Fibroblast of lung (primary cell): Measurements from ENCODE around the gene MYO3B. TPM values are rescaled to one million over a fixed set of nuclear protein-coding genes. Genes with fewer than 3 reads are reported as not detected.
"Not testable (repeated sequence)": the region's sequence is repeated elsewhere in the genome, so short reads cannot be mapped to it uniquely, and the experiment has no call there.

ENCODE experiments used
- DNase-seq, 2 donors: peaks; one replicate each; pipeline versions ENCODE4 v3.0.0 to v3.0.0-alpha.2; 2010; ENCODE audit warnings: low read depth in 2 of 2
- H2AFZ ChIP-seq: 2 replicates; pipeline ENCODE4 v1.5.1; 2012; ENCODE audit warnings: low read length, control low read depth, inconsistent platforms
- H3K27ac ChIP-seq: 2 replicates; pipeline ENCODE4 v1.5.1; 2011; ENCODE audit warnings: low read length, control low read depth; ENCODE audit not compliant: insufficient read depth
- H3K27me3 ChIP-seq: 2 replicates; pipeline ENCODE4 v1.5.1; 2011; ENCODE audit warnings: mild to moderate bottlenecking, low read length; ENCODE audit not compliant: control insufficient read depth, insufficient read depth
- H3K36me3 ChIP-seq: 2 replicates; pipeline ENCODE4 v1.5.1; 2011; ENCODE audit warnings: low read length; ENCODE audit not compliant: control insufficient read depth, insufficient read depth
- H3K4me1 ChIP-seq: 2 replicates; pipeline ENCODE4 v1.5.1; 2011; ENCODE audit warnings: low read length; ENCODE audit not compliant: control insufficient read depth, insufficient read depth; ENCODE audit errors: extremely low read depth
- H3K4me2 ChIP-seq: 2 replicates; pipeline ENCODE4 v1.5.1; 2011; ENCODE audit warnings: low read length, control low read depth; ENCODE audit not compliant: insufficient read depth; ENCODE audit errors: extremely low read depth
- H3K4me3 ChIP-seq, 4 experiments: fragments of 200-600 bp in 1 of 4; sonication (generic) in 1 of 4; replicated peaks in 1 of 4; 2 replicates each; pipeline ENCODE4 v1.5.1; 2011 to 2016; ENCODE audit warnings: low read length in 4 of 4, low read depth in 3 of 4, mild to moderate bottlenecking in 3 of 4, control low read depth in 2 of 4, inconsistent platforms in 1 of 4, mixed read lengths in 1 of 4; ENCODE audit not compliant: insufficient read depth in 1 of 4; ENCODE audit errors: control extremely low read depth in 1 of 4
- H3K79me2 ChIP-seq: 2 replicates; pipeline ENCODE4 v1.5.1; 2012; ENCODE audit warnings: mild to moderate bottlenecking, low read length, inconsistent platforms; ENCODE audit not compliant: control insufficient read depth, insufficient read depth
- H3K9ac ChIP-seq: 2 replicates; pipeline ENCODE4 v1.5.1; 2011; ENCODE audit warnings: mild to moderate bottlenecking, low read length, control low read depth; ENCODE audit not compliant: insufficient read depth
- H3K9me3 ChIP-seq: 2 replicates; pipeline ENCODE4 v1.5.1; 2012; ENCODE audit warnings: low read depth, low read length; ENCODE audit not compliant: control insufficient read depth, insufficient read depth
- H4K20me1 ChIP-seq: 2 replicates; pipeline ENCODE4 v1.5.1; 2011; ENCODE audit warnings: low read length; ENCODE audit not compliant: control insufficient read depth, insufficient read depth; ENCODE audit errors: extremely low read depth
- CTCF ChIP-seq, 2 donors: IDR thresholded peaks in 1 of 2; conservative IDR thresholded peaks in 1 of 2; 1 replicate in 1 of 2; 2 replicates in 1 of 2; pipeline ENCODE4 v1.5.1; 2011 to 2012; ENCODE audit warnings: low read length in 2 of 2, control low read depth in 1 of 2, inconsistent platforms in 1 of 2, low read depth in 1 of 2, mild to moderate bottlenecking in 1 of 2
- EZH2 ChIP-seq: IDR thresholded peaks from 2 replicates; pipeline ENCODE4 v1.5.1; 2012; ENCODE audit warnings: low read length, control low read depth, mild to moderate bottlenecking; ENCODE audit errors: missing control alignments
- polyA plus RNA-seq, 2 donors: library from polyadenylated mRNA; depleted of rRNA in 1 of 2; stranded (reverse) in 1 of 2; unstranded in 1 of 2; fragments of >200 nt; gene quantifications; 2 replicates each; pipeline ENCODE4 v1.2.1, GENCODE V29; 2011 to 2012; ENCODE audit warnings: missing spikeins in 1 of 2
- total RNA-seq: library from RNA; depleted of rRNA; stranded (reverse); fragments of >200 nt; gene quantifications from 2 replicates; pipeline ENCODE4 v1.2.1, GENCODE V29; 2014

The MYO3B gene
- total and polyA plus RNA-seq, 2 donors (not counting 1 experiment from before 2014, with no cell fraction given), result 0.06 to 0.50 TPM

GRCh38 chr2:170276056-170276455, 98.1 kb downstream of the MYO3B start:
- Histone ChIP-seq H4K20me1 (no peaks in the 10 kb centered on the region), H3K4me2 (no peak overlapping the region), H3K9ac (no peak overlapping the region), H3K4me3 (no peak overlapping the region), H2AFZ (no peak overlapping the region), H3K36me3 (no peaks in the 10 kb centered on the region), H3K79me2 (no peaks in the 10 kb centered on the region), H3K4me1 (no peaks in the 10 kb centered on the region), H3K9me3 (no peaks in the 10 kb centered on the region), H3K27ac (no peak overlapping the region), H3K27me3 (no peaks in the 10 kb centered on the region)
- no peak for DNase-seq
- no peak for TF ChIP-seq EZH2
- TF ChIP-seq CTCF (conservative IDR thresholded peaks at IDR 0.05 in 1 of 2, IDR thresholded peaks at IDR 0.05 in 1 of 2; ENCODE audit: low read depth in 1 of 2, low read length in 2 of 2), result no peak

GRCh38 chr2:170276925-170277629, 99.1 kb downstream of the MYO3B start:
- Histone ChIP-seq H3K27me3 (no peaks in the 10 kb centered on the region), H3K4me3 (no peak overlapping the region), H3K9ac (no peak overlapping the region), H2AFZ (no peak overlapping the region), H4K20me1 (no peaks in the 10 kb centered on the region), H3K9me3 (no peaks in the 10 kb centered on the region), H3K4me2 (no peak overlapping the region), H3K36me3 (no peaks in the 10 kb centered on the region), H3K4me1 (no peaks in the 10 kb centered on the region), H3K27ac (no peak overlapping the region), H3K79me2 (no peaks in the 10 kb centered on the region)
- DNase-seq, result no peak
- TF ChIP-seq EZH2 (no peak), CTCF (conservative IDR thresholded peaks at IDR 0.05 in 1 of 2, IDR thresholded peaks at IDR 0.05 in 1 of 2; ENCODE audit: low read depth in 1 of 2, low read length in 2 of 2) (no peak)

GRCh38 chr2:170277951-170278350, 100.0 kb downstream of the MYO3B start:
- Histone ChIP-seq H3K4me2 (no peak overlapping the region), H3K9me3 (no peaks in the 10 kb centered on the region), H3K36me3 (no peaks in the 10 kb centered on the region), H2AFZ (no peak overlapping the region), H3K79me2 (no peaks in the 10 kb centered on the region), H3K9ac (no peak overlapping the region), H4K20me1 (no peaks in the 10 kb centered on the region), H3K4me1 (no peaks in the 10 kb centered on the region), H3K4me3 (no peak overlapping the region), H3K27me3 (no peaks in the 10 kb centered on the region), H3K27ac (no peak overlapping the region)
- no peak for TF ChIP-seq CTCF (conservative IDR thresholded peaks at IDR 0.05 in 1 of 2, IDR thresholded peaks at IDR 0.05 in 1 of 2; ENCODE audit: low read depth in 1 of 2, low read length in 2 of 2)
- no peak for TF ChIP-seq EZH2
- DNase-seq, result no peak

- H3K9ac ChIP-seq, H3K27ac ChIP-seq, H3K9me3 ChIP-seq, DNase-seq, H2AFZ ChIP-seq, H3K27me3 ChIP-seq, H3K36me3 ChIP-seq, H4K20me1 ChIP-seq, H3K79me2 ChIP-seq, H3K4me3 ChIP-seq, H3K4me2 ChIP-seq, H3K4me1 ChIP-seq: not testable (repeated sequence)
Observed at GRCh38 chr2:170279615-170280014, 101.7 kb downstream of the MYO3B start.
